LNCAP (cell line): ENCODE data around the gene NKAIN4.

Experiments
- TF ChIP-seq, protein P1 (sequence below): fragments of 450-650 bp; IDR thresholded peaks from 2 replicates; pipeline ENCODE4 v1.5.1; 2017; ENCODE audit warnings: mild to moderate bottlenecking

Gene NKAIN4

DNA sequence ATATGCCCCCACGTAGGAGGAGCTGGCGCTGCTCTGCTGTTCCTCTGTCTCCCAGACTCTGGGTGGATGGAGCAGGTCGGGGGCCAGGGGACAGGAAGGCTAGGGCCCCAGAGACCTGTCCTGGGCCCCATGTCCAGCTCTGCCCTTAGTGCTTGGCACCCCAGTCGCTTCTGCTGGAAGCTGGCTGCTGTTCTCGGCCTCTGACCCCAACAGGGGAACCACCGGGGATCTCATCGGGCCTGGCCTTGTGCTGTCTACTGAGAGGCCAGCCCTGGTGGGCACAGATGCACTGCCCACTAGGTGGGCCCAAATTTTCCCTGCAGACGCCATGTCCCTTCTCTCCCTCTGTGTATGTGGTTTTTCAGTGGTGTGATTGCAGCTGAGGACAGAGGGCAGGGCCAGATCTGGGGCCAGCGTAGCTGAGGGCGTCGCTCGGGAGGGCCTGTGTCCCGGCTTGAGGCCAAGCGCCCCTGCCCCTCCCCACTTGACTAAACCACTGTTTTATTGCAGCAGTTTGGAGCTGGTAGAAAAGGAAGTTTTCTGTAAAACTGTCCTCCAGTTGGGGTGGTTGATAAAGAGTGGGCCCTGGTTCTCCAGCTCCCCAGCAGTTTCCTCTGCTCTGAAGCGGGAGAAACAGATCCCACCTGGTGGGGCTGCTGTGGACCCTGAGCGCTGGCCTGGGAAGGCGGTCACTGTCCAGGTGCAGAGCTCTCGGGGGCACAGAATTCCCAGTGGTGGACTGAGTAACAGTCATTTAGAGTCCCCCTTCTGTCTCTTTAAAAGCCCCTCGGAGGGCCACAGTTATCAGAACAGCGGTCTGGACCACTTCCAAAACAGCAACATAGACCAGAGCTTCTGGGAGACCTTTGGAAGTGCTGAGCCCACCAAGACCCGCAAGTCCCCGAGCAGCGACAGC lies 32.8 kb upstream of the NKAIN4 start:
- TF ChIP-seq, protein P1, sequence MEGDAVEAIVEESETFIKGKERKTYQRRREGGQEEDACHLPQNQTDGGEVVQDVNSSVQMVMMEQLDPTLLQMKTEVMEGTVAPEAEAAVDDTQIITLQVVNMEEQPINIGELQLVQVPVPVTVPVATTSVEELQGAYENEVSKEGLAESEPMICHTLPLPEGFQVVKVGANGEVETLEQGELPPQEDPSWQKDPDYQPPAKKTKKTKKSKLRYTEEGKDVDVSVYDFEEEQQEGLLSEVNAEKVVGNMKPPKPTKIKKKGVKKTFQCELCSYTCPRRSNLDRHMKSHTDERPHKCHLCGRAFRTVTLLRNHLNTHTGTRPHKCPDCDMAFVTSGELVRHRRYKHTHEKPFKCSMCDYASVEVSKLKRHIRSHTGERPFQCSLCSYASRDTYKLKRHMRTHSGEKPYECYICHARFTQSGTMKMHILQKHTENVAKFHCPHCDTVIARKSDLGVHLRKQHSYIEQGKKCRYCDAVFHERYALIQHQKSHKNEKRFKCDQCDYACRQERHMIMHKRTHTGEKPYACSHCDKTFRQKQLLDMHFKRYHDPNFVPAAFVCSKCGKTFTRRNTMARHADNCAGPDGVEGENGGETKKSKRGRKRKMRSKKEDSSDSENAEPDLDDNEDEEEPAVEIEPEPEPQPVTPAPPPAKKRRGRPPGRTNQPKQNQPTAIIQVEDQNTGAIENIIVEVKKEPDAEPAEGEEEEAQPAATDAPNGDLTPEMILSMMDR: no peak

DNA sequence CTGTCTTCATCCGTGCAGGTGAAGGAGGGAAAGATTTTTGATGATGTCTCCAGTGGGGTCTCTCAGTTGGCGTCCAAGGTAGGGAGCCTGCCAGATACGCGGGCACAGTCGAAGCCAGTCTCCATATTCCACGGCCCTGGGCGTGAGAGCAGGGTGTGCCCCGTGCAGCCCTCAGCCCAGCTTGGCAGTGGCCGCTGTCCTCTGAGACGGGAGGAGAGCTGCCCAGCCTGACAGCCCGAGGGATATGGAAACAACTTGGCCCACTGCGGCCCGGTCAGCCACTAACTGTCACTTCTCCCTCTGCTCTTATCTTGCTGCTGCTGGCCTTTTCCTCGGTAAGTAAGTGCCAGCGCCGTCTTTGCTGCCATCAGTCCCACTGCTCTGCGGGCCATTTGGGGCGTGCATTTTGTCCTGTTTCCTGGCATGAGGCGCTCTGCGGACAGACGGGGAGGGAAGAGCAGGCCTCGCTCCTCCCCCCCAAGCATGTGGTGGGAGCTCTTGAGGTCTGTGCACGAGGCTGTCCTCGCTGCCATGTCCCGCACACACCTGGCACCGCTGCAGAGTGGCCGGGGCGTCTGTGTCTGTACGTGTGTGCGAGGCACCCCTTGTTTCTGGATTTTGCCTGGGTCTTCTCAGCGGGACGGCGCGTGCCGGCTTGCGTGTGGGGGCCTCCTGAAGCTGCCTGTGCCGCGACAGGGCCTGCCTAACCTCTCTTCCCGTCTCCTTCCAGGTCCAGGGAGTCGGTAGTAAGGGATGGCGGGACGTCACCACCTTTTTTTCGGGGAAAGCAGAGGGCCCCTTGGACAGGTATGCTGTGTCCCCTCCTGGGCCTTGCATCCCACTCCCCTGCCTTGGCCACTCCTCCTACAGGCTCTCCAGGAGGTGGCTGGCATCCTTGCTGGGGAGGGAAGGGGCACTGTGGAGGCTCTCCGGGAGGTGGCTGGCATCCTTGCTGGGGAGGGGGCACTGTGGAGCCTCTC lies 31.7 kb upstream of the NKAIN4 start:
- TF ChIP-seq, protein P1: no peak

DNA sequence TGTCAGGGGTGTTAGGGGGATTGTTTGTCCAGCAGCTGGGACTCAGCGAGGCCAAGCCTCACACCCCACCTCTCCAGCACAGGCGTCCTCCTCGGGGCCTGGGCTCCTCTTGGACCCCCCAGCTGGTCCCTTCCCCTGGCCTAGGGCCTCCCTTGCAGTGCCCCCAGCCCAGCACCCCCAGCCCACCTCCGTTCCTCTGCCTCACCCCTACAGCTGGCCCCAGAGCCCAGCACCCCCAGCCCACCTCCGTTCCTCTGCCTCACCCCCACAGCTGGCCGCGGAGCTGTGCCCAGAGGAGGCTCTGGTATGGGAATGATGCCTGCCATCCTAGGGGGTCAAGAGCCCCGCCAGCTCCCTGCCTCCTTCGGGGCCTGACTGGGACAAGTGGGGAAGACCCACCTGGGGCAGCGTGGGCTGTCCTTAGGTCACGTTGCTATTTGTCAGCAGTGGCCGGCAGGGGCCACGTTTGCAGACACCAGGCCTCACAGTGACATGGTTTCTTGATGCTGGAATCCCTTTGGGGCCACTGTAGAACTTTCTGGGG lies 30.8 kb upstream of the NKAIN4 start:
- TF ChIP-seq, protein P1: no peak

DNA sequence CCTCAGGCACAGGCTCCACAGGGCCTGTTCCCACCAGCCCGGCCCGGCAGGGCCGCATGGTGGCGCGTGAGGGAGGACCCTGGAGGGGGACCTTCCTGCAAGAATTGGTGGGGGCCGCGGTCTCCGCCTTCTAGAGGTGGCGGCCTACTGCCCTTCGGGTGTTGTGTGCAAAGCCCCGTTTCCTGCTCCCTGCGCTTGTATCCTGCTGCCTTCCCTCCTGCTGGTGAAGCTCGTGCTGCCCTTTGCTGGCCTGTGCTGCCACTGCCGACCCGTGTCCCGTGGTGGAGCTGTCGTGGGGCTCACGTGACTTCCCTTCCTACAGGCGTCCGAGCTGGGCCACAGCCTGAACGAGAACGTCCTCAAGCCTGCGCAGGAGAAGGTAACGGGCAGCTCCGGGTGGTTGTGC lies 30.3 kb upstream of the NKAIN4 start:
- TF ChIP-seq, protein P1: no peak

DNA sequence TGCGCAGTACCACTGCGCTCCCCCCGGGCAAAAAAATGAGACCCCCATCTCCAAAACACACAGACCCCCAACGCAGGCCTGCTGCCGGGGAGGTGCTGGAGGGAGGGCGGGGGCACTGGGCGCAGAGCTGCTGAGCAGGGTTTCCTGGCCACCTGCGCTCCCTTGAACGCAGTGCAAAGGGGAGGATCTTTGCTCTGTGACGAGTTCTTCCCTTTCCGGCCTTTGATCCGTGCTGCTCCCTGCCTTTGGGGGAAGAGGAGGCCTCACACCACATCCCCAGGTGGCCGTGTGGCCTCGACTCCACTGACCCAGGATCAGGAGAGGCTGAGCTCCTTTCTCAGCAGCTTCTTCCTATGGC lies 29.8 kb upstream of the NKAIN4 start:
- TF ChIP-seq, protein P1: no peak

DNA sequence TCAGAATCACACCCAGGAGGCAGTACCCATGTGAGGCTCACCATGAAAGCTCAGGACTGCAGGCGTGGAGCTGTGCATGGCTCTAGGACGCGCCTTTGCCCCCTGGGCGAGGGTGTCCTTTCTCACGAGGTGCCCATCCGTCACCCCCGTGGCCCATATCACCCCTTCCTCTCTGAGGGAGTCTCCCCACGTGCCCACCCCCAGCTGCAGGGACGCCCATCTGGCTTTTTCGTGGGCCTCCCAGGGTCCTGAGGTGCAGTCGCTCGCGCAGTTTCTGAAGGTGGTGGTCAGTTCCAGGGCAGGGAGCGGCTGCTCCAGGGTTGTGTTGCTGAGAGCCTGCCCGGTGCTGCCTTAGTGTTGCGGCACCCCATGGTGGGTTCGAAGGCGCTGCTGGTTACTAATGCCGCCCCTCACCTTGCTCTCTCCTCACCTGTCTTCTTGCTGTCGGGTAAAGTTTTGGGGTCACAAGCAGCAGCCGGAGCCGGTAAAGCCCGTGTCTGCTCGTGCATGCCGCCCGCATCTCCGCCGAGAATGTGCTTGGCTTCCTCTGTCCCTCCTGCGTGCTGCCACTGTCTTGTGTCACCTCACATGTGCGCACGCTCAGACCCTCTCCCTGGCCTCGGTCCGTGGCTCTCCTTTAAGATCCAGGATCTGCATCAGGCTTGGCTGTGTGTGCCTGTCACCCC lies 29.3 kb upstream of the NKAIN4 start:
- TF ChIP-seq, protein P1: no peak

DNA sequence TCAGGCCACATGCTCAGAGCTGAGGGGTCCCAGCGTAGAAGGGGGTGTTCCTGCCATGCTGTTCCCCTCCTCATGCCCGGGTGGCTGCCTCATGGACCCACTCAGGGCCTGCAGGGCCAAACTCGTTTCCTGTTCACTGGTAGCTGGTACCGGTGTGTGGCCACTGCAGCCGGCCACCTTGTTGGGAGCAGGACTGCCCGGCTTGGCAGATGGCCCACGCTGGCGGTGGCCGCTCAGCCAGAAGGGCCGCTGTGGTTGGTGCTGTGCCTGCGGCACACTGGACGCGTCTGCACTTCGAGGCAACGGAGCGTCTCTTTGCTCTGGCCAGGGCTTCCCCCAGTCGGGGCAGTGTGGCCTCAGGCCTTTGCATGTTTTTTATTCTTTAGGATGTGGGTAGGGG lies 28.7 kb upstream of the NKAIN4 start:
- TF ChIP-seq, protein P1: no peak
